Common myeloid progenitor, CD34-positive (primary cell): ENCODE results near the gene UGT1A3.
A peak's percentile ranks its signal among the peaks of the same experiment; 100 is the strongest.
"Not testable (repeated sequence)": the region's sequence is repeated elsewhere in the genome, so short reads cannot be mapped to it uniquely, and the experiment has no call there.

Experiments
- CTCF ChIA-PET: fragments of 350-600 bp; sonication (Branson Sonifier 250); formaldehyde crosslinking; loops from one replicate; lab custom pipeline; 2021; ENCODE audit warnings: antibody characterized with exemption; lab: Charles Lee
- POLR2A ChIA-PET: fragments of 350-600 bp; sonication (Branson Sonifier 250); formaldehyde crosslinking; loops from one replicate; lab custom pipeline; 2021; ENCODE audit warnings: antibody characterized with exemption; lab: Charles Lee
- DNase-seq, 3 donors: peaks; one replicate each; pipeline versions ENCODE4 v3.0.0 to v3.0.0-alpha.2; 2013
- H3K27ac ChIP-seq, 2 experiments: 1 replicate in 1 of 2; 2 replicates in 1 of 2; pipeline ENCODE4 v1.7.0; 2013; ENCODE audit warnings: inconsistent platforms in 2 of 2, low read length in 2 of 2, mild to moderate bottlenecking in 2 of 2, low read depth in 1 of 2, moderate library complexity in 1 of 2; ENCODE audit not compliant: severe bottlenecking in 2 of 2, insufficient read depth in 1 of 2, poor library complexity in 1 of 2
- H3K27me3 ChIP-seq, 5 experiments: replicated peaks in 2 of 5; 1 replicate in 3 of 5; 2 replicates in 2 of 5; pipeline versions ENCODE4 v1.6.1 to v1.7.0; 2013; ENCODE audit warnings: low read length in 4 of 5, mild to moderate bottlenecking in 2 of 5, moderate library complexity in 2 of 5, inconsistent platforms in 1 of 5; ENCODE audit not compliant: insufficient read depth in 5 of 5, control insufficient read depth in 4 of 5
- H3K36me3 ChIP-seq, 4 experiments: 1 replicate in 2 of 4; 2 replicates in 2 of 4; pipeline versions ENCODE4 v1.6.1 to v1.7.0; 2013; ENCODE audit warnings: low read length in 3 of 4, control low read depth in 1 of 4, mild to moderate bottlenecking in 1 of 4; ENCODE audit not compliant: control insufficient read depth in 4 of 4, insufficient read depth in 4 of 4
- H3K4me1 ChIP-seq, 4 experiments: 1 replicate in 3 of 4; 2 replicates in 1 of 4; pipeline versions ENCODE4 v1.6.1 to v1.7.1; 2013; ENCODE audit warnings: low read length in 3 of 4, mild to moderate bottlenecking in 3 of 4, control low read depth in 1 of 4, inconsistent platforms in 1 of 4, moderate library complexity in 1 of 4; ENCODE audit not compliant: control insufficient read depth in 4 of 4, insufficient read depth in 4 of 4; ENCODE audit errors: control extremely low read depth in 1 of 4
- H3K4me3 ChIP-seq, 7 experiments: 1 replicate in 4 of 7; 2 replicates in 3 of 7; pipeline versions ENCODE4 v1.5.1 to v1.7.0; 2013; ENCODE audit warnings: mild to moderate bottlenecking in 7 of 7, low read length in 6 of 7, moderate library complexity in 6 of 7, inconsistent platforms in 2 of 7, low read depth in 2 of 7, control low read depth in 1 of 7; ENCODE audit not compliant: insufficient read depth in 4 of 7, control insufficient read depth in 1 of 7; ENCODE audit errors: extremely low read depth in 1 of 7
- H3K9me3 ChIP-seq, 5 experiments: 1 replicate in 4 of 5; 2 replicates in 1 of 5; pipeline versions ENCODE4 v1.6.1 to v1.7.1; 2013; ENCODE audit warnings: low read length in 4 of 5, mild to moderate bottlenecking in 2 of 5, inconsistent platforms in 1 of 5, low read depth in 1 of 5, moderate library complexity in 1 of 5; ENCODE audit not compliant: control insufficient read depth in 4 of 5, insufficient read depth in 2 of 5; ENCODE audit errors: control extremely low read depth in 1 of 5
- WGBS: methylation state at CpG from one replicate; pipeline ENCODE4 v1.1.5; 2013; ENCODE audit not compliant: insufficient coverage; 5-methylcytosine and 5-hydroxymethylcytosine counted together

Gene UGT1A3

DNA sequence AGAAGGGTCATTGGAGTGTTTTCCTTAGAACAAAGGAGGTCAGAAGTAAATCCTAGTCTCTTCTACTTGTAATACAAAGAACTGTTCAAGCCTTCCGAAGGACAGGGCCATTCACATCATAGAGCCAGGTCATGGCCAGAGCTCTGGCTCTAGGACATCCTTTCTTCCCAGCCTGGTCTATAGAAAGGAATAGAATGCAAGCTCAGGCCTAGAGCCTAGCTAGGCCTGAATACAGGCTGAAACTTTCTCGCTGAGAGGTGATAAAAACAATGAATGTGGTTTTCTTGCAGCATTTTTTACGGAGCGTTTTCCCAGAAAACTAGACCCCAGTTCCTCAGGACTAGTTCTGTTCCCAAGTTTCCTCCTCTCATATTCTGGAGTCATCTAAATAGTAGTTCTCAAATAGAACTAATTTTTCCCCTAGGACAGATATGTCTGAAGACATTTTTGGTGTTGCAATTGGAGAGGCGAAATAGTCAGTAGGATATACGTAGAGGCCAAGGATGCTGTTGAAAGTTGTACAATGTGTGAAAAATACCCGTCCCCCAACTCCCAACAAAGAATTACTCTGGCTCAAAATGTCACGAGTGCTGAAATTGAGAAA is 29.3 kb upstream of the UGT1A3 start:
- peaks cover 0 to 17% (median 7%) of the 10 kb centered on the region in 4 experiments for H3K4me1 ChIP-seq
- H3K27ac ChIP-seq: peak overlapping the region in 1 of 2 experiments; percentile 6
- H3K36me3 ChIP-seq: no peaks in the 10 kb centered on the region
- no peaks in the 10 kb centered on the region for H3K9me3 ChIP-seq
- CTCF ChIA-PET: interaction anchor here (2.0 kb wide), 1 partner anchor 9 kb away, joined by 6 read pairs; no protein-coding TSS in a partner anchor
- POLR2A ChIA-PET: no interaction called here
- no peaks in the 10 kb centered on the region for H3K27me3 ChIP-seq
- no peak overlapping the region for H3K4me3 ChIP-seq
- DNase-seq: no peak
- WGBS: 100% methylated on average over 3 of the region's 8 CpGs

DNA sequence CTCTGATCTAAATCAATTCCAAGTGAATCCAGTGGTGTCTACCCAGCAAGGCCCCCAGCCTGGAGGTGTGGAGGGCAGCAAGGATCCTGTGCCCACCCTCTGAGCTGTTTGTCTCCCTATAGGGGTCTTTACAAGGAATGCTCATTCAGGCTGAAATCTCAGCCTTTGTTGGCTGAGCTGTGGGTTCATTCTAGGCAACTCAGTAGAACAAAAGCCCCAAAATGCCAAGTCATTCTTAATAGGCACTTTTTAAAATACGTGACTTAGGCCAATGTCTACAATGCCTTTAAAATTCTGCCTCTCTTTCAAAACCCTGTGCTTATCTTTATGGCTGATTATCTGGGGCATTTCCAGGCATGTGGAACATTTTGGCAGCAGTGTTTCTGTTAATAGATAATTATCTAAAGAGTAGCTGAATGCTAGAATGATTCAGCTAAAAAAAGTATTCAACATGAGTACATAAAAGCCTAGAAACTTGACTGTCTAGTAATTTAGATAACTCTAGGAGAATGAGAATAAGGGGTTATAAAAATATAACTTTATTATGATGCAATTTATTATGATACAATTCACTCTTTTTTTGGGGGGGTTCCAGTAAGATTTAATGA is 28.7 kb upstream of the UGT1A3 start:
- H3K9me3 ChIP-seq: no peaks in the 10 kb centered on the region
- peak overlapping the region in 1 of 2 experiments; percentile 6 for H3K27ac ChIP-seq
- H3K36me3 ChIP-seq: no peaks in the 10 kb centered on the region
- H3K4me3 ChIP-seq: no peak overlapping the region
- H3K27me3 ChIP-seq: no peaks in the 10 kb centered on the region
- CTCF ChIA-PET: interaction anchor here (2.0 kb wide), 1 partner anchor 9 kb away, joined by 6 read pairs; no protein-coding TSS in a partner anchor
- no CpG with 5 or more reads among the region's 1 CpG for WGBS
- peak; percentile 75 to 91 (median 85) for DNase-seq
- H3K4me1 ChIP-seq: peaks cover 0 to 17% (median 7%) of the 10 kb centered on the region in 4 experiments
- POLR2A ChIA-PET: no interaction called here

DNA sequence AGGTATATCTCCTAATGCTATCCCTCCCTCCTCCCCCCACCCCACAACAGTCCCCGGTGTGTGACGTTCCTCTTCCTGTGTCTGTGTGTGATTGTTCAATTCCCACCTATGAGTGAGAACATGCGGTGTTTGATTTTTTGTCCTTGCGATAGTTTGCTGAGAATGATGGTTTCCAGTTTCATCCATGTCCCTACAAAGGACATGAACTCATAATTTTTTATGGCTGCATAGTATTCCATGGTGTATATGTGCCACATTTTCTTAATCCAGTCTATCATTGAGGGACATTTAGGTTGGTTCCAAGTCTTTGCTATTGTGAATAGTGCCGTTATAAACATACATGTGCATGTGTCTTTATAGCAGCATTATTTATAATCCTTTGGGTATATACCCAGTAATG is 28.0 kb upstream of the UGT1A3 start:
- H3K4me3 ChIP-seq, H3K36me3 ChIP-seq, POLR2A ChIA-PET, DNase-seq, H3K27me3 ChIP-seq, H3K9me3 ChIP-seq, H3K27ac ChIP-seq: not testable (repeated sequence)
- no CpG with 5 or more reads among the region's 5 CpGs for WGBS
- CTCF ChIA-PET: interaction anchor here (2.0 kb wide), 1 partner anchor 10 kb away, joined by 6 read pairs; no protein-coding TSS in a partner anchor
- peaks cover 0 to 17% (median 7%) of the 10 kb centered on the region in 4 experiments for H3K4me1 ChIP-seq

DNA sequence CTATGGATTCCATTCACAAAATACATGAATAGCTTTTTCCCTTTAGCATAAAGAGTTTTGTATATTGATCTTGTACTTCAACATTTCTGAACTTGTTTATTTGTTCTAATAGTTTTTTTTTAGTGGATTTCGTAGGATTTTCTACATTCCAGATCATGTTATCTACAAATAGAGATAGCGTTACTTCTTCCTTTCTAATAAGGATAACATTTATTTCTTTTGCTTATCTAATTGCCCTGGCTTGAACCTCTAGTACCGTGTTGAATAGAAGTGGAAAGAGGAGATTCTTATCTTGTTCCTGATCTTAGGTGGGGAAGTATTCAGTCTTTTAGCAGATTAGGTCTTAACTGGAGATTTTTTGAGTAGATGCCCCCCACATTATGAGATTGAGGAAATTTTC is 26.6 kb upstream of the UGT1A3 start:
- Histone ChIP-seq H3K27me3 (no peaks in the 10 kb centered on the region), H3K36me3 (no peaks in the 10 kb centered on the region), H3K9me3 (no peaks in the 10 kb centered on the region), H3K4me1 (peaks cover 0 to 17% (median 7%) of the 10 kb centered on the region in 4 experiments), H3K27ac (no peak overlapping the region), H3K4me3 (no peak overlapping the region)
- ChIA-PET CTCF (no interaction called here), POLR2A (no interaction called here)
- no CpG with 5 or more reads among the region's 3 CpGs for WGBS
- DNase-seq: no peak

DNA sequence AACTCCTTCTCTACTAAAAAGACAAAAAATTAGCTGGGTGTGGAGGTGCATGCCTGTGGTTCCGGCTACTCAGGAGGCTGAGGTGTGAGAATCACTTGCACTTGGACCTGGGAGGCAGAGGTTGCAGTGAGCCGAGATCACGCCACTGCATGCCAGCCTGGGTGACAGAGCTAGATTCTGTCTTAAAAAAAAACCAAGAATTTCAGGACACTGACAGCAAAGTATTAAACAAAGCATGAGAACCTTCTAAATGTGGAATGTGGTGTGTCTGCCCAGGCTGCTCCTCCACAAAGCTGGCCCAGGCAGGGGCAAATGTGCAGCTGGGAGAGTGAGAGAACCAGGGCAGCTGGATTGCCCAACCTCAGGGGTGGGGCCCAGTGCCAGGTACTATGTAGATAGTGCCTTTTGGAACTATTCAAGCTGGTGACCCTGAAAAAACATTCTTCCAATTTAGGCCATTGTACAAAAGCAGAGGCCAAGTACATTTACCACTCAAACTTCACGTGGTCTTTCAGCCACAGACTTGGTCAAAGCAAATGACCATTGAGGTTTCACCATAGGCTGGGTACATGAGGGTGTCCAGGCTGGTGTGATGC is 22.8 kb upstream of the UGT1A3 start:
- Histone ChIP-seq H3K4me1 (no peaks in the 10 kb centered on the region), H3K9me3 (no peaks in the 10 kb centered on the region), H3K27me3 (no peaks in the 10 kb centered on the region), H3K27ac (no peak overlapping the region), H3K36me3 (no peaks in the 10 kb centered on the region), H3K4me3 (no peak overlapping the region)
- no peak for DNase-seq
- ChIA-PET CTCF (no interaction called here), POLR2A (interaction anchor here (0.7 kb wide), 1 partner anchor 838 kb away, joined by 3 read pairs; no protein-coding TSS in a partner anchor)
- WGBS: 67% methylated on average over 3 of the region's 4 CpGs

DNA sequence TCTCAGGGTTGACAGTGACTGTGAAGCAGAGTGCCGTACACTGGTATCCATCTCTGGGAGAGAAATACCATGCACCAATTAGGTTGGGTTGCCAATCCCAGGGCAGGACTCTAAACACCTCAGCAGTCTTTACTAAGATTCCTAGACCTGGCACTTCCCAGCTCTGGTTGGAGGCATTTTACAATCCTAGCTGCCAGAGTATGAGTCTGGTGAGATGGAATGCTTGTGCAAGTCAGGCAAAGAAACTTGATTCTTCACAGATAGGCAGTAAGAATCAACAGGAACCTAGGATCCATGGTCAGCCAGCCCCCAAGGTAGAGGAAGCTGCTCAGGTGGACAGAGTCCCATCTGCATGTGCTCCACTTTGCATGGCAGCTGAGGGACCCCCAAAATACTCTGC is 22.1 kb upstream of the UGT1A3 start:
- ChIA-PET CTCF (no interaction called here), POLR2A (no interaction called here)
- no peaks in the 10 kb centered on the region for H3K4me1 ChIP-seq
- no peaks in the 10 kb centered on the region for H3K36me3 ChIP-seq
- no peak overlapping the region for H3K27ac ChIP-seq
- no peaks in the 10 kb centered on the region for H3K27me3 ChIP-seq
- H3K4me3 ChIP-seq: no peak overlapping the region
- DNase-seq: no peak
- H3K9me3 ChIP-seq: no peaks in the 10 kb centered on the region
- 100% methylated on average over 1 of the region's 1 CpG for WGBS
